ENCODE data around the gene LMO4. TPM values are rescaled to one million over a fixed set of nuclear protein-coding genes. Genes with fewer than 3 reads are reported as not detected.

LMO4 gene
- total RNA-seq, 1 donor from 2014 or later, result 43.3 TPM

DNA sequence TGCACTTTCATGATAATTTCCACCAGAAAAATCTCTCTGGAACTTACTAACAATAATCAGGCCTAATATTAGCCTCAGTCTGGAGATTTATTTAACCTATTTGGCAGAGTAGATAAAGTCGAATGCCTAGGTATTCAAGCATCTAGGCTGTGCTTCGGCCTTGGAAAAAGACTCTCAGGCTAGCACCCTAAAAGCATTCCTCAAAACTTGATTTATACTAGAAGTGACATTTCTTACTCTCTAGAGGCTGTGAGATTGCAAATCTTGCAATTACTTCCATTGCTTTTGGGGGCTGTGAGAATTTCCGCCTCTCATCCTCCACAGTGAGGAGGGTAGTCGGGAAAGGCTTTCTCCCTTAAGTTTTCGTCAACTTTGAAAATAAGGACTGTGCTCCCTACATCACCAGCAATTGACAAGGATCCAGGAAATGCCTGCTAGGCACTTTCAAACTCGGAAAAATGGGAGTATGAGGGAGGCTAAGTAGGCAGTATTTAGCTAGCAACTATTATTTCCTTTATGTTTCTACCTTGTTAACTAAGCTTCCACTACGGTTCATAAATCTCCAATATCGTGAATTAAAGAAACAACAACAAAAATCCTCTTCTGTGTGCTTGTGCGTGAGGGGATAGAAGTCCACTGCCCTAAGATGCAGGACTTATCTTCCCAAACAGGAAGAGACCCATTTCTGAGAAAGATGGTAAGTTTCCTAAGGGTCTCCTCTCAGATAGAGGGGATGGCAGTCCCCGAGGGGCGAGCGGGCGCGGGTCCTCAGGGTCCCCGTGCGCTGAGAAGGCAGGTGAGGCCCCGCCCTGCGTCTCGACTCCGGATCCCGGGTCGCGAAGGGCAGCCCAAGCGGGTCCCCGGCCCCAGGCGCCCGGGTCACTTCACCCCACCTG lies 1.1 kb upstream of the LMO4 start:
- intact Hi-C loops (cut with micrococcal nuclease), result loop anchor here (1.0 to 10.0 kb wide), 9 partner anchors 35 to 1565 kb away; partner anchors contain the start of genes GTF2B and PKN2

GRCh38 chr1:87329051-87329525 lies 408 bp downstream of the LMO4 start:
- intact Hi-C loops (cut with micrococcal nuclease), result loop anchor here (2.0 to 10.0 kb wide), 7 partner anchors 36 to 1563 kb away; partner anchors contain the start of genes GTF2B and PKN2

GRCh38 chr1:87329526-87330056 lies 911 bp downstream of the LMO4 start:
- intact Hi-C loops (cut with micrococcal nuclease), result loop anchor here (2.0 to 10.0 kb wide), 11 partner anchors 37 to 1945 kb away; partner anchors contain the start of genes GBP1, GBP5, GTF2B and PKN2

DNA sequence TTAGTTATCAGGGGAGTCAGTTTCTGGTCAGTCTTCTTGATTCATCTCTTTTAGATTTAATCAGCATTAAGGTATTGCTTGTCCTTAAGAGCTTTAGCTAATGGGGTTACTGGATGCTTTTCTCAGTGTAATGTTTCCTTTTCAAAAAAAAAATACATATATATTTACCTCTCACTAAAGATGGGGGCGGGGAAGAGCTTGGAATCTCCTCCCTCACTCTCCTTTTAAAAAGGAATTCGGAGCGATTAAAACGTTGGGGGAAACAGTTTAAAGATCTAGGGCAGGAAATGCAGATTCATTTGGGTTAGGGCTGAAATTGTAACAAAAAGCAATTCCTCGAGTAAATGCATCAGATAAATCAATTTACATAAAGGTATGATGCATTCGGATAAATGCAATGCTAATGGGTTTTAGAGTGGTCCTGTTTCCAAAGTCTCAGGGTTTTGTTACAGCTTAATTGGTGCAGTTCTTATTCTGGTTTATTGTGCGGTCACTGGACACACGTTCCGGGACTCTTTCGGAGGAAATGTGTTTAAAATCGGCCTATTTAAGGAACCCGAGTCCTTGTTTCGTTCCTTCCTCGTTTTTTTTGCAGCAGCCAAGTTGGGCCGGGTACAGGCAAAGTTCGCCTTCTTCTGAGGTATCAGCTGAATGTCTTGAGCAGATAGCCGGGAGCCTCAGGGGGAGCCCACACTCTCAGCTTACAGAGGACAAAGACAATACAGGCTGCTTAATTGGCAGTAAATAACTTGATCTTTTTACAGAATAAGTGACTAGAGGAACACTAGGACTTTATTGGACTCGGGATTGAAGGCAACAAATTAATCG lies 1.6 kb downstream of the LMO4 start:
- intact Hi-C loops (cut with micrococcal nuclease), result loop anchor here (2.0 to 10.0 kb wide), 4 partner anchors 625 to 1945 kb away; partner anchors contain the start of genes GBP1, GBP5 and SH3GLB1

DNA sequence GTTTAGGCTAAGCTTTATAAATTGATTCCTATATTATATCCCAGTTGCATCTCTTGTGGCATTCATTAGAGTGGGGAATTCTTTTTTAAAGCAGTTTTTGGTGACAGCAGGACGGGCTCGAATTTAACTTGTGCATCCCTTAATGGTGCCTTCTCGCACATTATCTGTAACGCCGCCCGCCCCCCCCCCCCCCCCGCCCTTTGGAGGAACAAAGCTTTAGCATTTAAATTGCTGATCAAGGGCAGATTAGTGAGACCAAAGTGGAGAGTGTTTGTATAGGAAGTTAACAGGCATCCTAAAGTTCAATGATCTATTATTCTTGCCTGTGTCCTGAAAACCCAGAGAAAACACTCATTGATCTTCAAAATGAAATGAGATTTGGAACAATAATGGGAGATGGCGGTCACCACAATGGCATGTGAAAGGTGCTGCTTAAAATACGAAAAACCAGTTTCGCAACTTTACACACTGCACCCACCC lies 2.2 kb downstream of the LMO4 start:
- intact Hi-C loops (cut with micrococcal nuclease), result loop anchor here (1.0 to 10.0 kb wide), 5 partner anchors 418 to 1944 kb away; partner anchors contain the start of genes GBP1, GBP5 and SH3GLB1

DNA sequence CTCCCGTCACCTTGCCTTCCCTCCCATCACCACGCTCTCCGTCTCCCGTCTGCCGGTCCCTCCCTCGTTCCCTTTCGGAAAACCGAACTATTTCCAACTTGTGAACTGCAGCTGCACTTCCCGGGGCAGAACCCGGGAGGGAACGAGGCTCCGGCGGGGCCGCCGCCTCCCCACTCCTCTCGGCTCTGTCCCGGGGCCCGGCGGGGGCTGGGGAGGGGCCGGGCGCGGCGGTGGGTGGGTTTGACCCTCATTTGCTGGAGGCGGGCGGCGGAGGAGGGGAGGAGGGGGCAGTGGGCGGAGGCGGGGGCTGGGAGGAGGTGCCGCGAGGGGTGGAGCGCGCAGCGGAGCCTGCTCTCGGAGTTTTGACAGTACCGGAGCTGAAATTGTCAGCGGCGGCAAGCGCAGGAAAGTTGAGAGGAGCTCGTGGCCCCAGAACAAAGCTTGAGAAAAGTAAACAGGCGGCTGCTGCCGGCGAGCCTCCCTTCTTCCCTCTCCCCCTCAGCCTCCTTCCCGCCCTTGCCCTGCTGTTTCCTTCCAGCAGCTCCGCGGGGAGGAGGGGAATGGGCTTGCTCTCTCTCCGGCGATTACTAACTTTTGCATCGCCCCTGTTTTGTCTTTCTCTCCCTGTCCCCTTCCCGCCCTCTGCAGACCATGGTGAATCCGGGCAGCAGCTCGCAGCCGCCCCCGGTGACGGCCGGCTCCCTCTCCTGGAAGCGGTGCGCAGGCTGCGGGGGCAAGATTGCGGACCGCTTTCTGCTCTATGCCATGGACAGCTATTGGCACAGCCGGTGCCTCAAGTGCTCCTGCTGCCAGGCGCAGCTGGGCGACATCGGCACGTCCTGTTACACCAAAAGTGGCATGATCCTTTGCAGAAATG lies 2.9 kb downstream of the LMO4 start:
- intact Hi-C loops (cut with micrococcal nuclease), result loop anchor here (1.0 to 10.0 kb wide), 7 partner anchors 418 to 1943 kb away; partner anchors contain the start of genes GBP1, GBP5, ODF2L and SH3GLB1

DNA sequence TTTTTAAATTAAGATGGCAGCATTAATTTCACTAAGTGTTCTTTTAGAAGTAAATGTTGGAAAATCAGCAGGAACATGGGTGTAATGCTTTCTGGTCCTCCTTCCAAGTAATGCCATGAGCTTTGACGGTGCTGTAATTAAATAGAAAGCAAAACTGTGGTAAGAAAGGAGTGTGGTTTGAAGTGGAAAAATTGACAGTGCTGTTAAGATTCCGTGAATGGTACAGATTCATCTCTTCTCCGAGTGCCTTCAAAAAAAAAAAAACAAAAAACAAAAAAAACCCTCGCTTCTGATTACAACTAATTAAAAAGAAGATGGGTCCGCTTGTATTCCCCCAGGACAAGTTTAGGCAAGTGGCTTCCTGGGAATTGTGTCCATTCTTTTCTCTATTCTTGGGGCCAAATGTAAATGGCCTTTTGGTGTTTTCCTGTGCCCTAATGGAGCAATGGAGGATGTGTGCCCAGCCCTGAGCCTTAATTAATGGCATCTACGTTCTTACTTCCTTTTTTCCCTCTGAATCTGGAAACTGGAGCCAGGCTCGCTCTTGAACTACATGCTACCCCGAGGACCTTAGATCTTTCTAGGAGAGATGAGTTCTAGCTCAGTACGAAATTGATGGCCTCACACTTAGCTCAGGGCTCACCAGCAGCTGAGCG lies 5.1 kb downstream of the LMO4 start:
- intact Hi-C loops (cut with micrococcal nuclease), result loop anchor here (1.0 to 10.0 kb wide), 5 partner anchors 289 to 1941 kb away; partner anchors contain the start of genes GBP1, GBP5, ODF2L and SH3GLB1

- intact Hi-C loops (cut with micrococcal nuclease), result loop anchor here (1.0 to 10.0 kb wide), 6 partner anchors 8 to 1940 kb away; partner anchors contain the start of genes GBP1, GBP5 and SH3GLB1
Observed at GRCh38 chr1:87334351-87335174, 5.9 kb downstream of the LMO4 start.

DNA sequence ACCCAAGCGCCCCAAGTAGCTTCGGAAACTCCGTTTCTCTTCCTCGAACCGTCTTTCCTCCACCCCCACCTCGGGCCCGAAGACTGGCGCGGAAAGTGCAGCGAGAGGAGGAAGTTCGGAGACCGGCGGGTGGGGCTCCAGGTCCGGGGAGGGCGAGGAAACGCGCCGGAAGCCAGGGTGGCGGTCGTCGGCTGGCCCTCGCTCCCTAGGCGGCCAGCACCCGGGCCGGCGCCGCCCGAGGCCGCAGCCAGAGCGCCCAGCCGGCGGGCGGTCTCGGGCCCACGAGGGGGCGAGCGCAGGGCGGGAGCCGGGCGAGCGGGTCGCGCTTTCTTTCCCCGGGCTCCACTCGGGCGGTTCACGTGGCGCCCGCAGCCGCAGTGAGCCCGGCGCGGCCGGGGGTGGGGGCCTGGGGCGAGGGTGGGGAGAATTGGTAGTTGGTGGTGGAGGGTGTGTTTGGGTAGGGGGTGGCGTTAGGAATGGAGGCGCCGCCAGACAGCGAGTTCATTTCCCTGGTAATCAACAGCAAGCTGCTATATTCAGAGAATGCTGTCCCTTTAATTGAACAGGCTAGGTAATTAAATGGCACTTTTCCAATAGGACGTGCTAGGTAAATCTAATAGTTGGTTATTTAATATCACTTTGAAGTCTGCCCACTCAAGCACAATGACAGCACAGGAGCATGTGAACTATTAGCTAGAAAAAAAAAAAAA lies 6.7 kb downstream of the LMO4 start:
- intact Hi-C loops (cut with micrococcal nuclease), result loop anchor here (1.0 to 10.0 kb wide), 6 partner anchors 9 to 1939 kb away; partner anchors contain the start of genes GBP1, GBP5 and SH3GLB1

DNA sequence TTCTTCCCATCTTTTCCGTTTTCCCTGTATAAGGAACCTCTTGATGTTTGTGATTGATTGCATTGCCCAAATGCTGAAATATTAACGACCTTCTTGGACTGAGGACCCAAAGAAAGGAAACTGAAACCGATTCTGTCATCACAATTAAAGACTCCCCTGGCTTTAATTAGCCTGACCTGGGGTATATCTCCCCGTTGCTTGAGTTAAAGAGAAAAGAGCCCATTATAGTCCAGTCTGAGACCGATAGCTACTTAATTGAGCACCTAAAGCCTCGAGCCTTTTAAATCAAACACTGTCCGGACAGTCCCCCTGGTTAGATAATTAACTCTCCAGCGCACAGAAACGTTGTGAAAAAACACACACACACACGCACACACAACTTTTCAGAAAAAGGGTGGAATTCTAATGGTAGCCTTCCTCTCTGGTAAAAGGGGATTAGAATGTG lies 8.0 kb downstream of the LMO4 start:
- intact Hi-C loops (cut with micrococcal nuclease), result loop anchor here (10.0 kb wide), 3 partner anchors 632 to 1938 kb away; partner anchors contain the start of genes GBP1, GBP5 and SH3GLB1

DNA sequence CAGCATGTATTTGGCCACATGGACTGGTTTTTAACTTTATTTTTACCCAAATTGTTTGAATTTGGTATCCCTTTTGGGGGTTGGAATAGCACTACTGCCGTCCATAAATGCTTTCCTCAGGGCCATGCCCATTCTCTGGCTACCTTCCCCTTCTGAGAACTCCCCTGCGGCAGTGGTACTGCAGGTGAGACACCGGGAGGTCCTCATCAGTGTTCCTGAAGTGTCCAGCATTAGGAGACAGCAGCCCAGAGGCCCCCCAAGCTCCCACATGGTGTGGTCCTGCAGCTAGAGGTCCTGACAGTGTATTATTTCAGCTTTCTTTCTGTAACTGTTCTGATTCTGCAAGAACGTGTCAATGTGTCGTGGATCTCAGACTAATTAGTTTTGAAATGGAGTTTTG lies 8.9 kb downstream of the LMO4 start:
- intact Hi-C loops (cut with micrococcal nuclease), result loop anchor here (10.0 kb wide), 3 partner anchors 633 to 1937 kb away; partner anchors contain the start of genes GBP1, GBP5 and SH3GLB1

- intact Hi-C loops (cut with micrococcal nuclease), result loop anchor here (10.0 kb wide), 3 partner anchors 634 to 1936 kb away; partner anchors contain the start of genes GBP1, GBP5 and SH3GLB1
Observed at GRCh38 chr1:87338566-87338965, 9.9 kb downstream of the LMO4 start.

GRCh38 chr1:87344231-87344630 lies 15.6 kb downstream of the LMO4 start:
- intact Hi-C loops (cut with micrococcal nuclease), result no loop called here

DNA sequence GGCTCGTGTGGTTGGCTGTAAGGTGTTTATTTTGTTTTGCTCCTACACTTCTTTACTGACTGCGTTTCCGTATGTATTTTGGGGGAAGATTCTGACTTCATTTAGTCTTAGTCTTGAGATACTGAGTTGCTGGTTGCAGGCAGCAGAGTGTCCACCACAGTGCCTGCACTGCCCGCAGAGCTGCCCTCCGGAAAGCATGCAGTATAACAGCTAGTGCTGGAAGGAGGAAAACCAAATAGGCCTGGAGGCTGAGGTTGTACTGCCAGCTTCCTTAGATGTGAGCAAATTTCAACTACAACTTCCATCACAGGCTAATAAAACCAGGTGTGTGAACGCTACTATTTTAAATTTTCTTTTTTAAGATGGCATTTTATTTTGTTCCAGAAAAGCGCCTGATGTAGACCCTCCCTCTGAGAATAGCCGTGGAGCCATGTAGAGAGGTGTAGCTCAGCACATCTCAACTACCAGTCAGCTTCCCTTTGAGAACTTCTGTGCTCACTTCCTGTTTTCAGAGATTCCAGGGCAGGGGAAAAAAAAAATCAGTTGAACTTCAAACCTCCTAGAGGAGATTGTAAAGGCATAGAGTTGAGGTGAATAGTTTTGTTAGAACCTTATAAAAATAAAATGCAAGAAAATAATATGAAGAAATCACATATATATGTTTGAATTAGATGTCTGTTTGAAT lies 17.6 kb downstream of the LMO4 start:
- intact Hi-C loops (cut with micrococcal nuclease), result no loop called here

- intact Hi-C loops (cut with micrococcal nuclease), result no loop called here
Observed at GRCh38 chr1:87348341-87349019, 19.8 kb downstream of the LMO4 start.

- intact Hi-C loops (cut with micrococcal nuclease), result no loop called here
Observed at GRCh38 chr1:87349036-87349435, 20.4 kb downstream of the LMO4 start.
